Measurements from ENCODE around the gene HLA-DQB2. TPM values are rescaled to one million over a fixed set of nuclear protein-coding genes. Genes with fewer than 3 reads are reported as not detected.
"Not testable (repeated sequence)": the region's sequence is repeated elsewhere in the genome, so short reads cannot be mapped to it uniquely, and the experiment has no call there.

HLA-DQB2 gene
- not detected for total RNA-seq

DNA sequence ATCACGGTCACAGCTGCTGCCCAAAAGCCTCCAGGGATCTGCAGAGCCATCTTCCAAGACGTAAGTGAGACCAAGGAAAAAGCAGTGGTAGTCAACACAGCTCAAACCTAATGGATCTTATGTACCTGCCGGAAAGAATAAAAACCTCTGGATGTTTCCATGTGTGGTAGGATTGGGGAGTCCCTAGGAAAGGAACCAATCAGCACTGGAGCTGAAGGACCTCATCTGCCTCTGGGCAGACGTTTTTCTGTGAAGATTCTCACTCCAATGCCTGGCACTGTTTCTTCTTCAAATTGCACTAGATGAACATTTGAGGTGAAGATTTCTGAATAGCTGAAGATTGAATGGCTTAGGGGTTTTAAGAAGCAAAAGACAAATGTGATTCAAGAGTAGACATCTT lies at the start of gene HLA-DQB2:
Gene HLA-DQB2 (minus strand): TSS at position 112 of the 400 bp plus-strand sequence. CDS start 62 bp downstream, at position 50.
- POLR2A ChIA-PET, result no interaction called here
- H3K4me3 Mint-ChIP-seq, result no peak within 1 kb of the TSS
- no peaks in the 10 kb centered on the region for H3K9me3 Mint-ChIP-seq
- no peaks in the 10 kb centered on the region for H3K36me3 Mint-ChIP-seq (ENCODE audit: low read depth)
- no peaks in the 10 kb centered on the region for H3K4me1 Mint-ChIP-seq
- H3K27me3 Mint-ChIP-seq, result peaks cover 62% of the 10 kb centered on the region
- CTCF ChIA-PET, result no interaction called here
- DNase-seq, result no peak
- no peak within 1 kb of the TSS for H3K27ac Mint-ChIP-seq

DNA sequence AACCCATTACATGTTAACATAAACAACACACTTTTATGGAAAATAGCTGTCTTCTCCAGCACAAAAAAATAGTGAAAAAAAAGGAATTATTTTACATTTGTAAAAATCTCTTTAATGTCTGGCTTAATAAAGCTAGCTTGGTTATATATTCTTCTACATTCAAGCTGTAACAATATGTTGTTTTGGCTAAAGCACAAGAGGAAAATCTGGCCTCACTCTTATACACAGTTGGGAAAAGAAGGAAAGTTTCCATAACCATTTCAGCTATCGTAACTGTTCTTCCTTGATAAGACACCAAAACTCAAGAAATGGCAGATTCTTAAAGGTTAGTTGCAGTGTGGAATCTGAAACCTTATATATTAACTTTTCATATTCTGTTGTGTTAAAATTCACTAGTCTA lies 45.8 kb upstream of the HLA-DQB2 start:
- DNase-seq, result no peak
- Mint-ChIP-seq H3K27me3 (peaks cover 27% of the 10 kb centered on the region), H3K27ac (no peak overlapping the region), H3K9me3 (no peaks in the 10 kb centered on the region), H3K36me3 (ENCODE audit: low read depth) (no peaks in the 10 kb centered on the region), H3K4me1 (no peaks in the 10 kb centered on the region), H3K4me3 (no peak overlapping the region)
- ChIA-PET POLR2A (interaction anchor here (1.8 kb wide), 1 partner anchor 29 kb away, joined by 5 read pairs; the partner anchor contains the start of gene TAP2), CTCF (interaction anchor here (0.7 to 1.1 kb wide), 3 partner anchors 29 to 554 kb away, joined by 3 to 5 read pairs (median 3); partner anchors contain the start of gene TAP2)

DNA sequence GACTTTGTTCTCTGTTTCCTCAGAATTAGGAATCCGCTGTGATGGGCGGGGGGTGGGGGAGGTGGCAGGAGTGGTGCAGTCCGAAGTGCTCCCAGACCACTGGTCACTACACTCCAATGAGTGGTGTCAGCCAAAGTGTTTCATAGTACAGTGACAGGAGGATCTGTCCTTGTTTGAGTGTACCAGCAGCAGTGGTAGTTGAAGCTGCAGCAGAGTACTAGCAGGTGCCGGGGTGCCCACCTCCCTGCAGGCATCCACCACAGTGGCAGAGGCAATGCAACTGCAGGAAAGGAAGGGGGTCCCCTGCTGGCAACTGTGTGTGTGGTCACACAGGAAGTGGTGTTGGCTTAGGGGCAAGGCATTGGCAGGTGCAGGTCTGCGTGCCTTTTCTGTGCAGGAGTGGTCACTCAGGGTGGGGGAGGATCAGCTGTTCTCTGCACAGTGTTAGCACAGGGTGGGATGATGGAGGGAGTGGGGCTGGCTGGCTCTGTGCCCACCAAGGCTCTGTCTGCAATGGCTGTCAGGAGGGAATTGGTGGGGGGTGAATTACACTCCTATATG lies 43.8 kb upstream of the HLA-DQB2 start:
- Mint-ChIP-seq H3K9me3 (no peaks in the 10 kb centered on the region), H3K27me3 (peaks cover 44% of the 10 kb centered on the region), H3K4me3 (no peak overlapping the region), H3K36me3 (ENCODE audit: low read depth) (no peaks in the 10 kb centered on the region), H3K4me1 (no peaks in the 10 kb centered on the region), H3K27ac (no peak overlapping the region)
- ChIA-PET POLR2A (no interaction called here), CTCF (interaction anchor here (1.7 kb wide), 1 partner anchor 61 kb away, joined by 4 read pairs; no protein-coding TSS in a partner anchor)
- no peak for DNase-seq

DNA sequence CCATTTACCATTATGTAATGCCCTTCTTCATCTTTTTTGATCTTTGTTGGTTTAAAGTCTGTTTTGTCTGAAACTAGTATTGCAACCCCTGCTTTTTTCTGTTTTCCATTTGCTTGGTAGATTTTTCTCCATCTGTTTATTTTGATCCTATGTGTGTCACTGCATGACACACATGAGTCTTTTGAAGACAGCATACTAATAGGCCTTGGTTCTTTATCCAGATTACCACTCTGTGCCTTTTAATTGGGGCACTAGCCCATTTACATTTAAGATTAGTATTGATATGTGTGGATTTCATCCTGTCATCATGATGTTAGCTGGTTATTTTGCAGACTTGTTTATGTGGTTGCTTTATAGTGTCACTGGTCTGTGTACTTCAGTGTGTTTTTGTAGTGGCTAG lies 42.1 kb upstream of the HLA-DQB2 start:
- peaks cover 56% of the 10 kb centered on the region for H3K27me3 Mint-ChIP-seq
- not testable (repeated sequence) for H3K27ac Mint-ChIP-seq

DNA sequence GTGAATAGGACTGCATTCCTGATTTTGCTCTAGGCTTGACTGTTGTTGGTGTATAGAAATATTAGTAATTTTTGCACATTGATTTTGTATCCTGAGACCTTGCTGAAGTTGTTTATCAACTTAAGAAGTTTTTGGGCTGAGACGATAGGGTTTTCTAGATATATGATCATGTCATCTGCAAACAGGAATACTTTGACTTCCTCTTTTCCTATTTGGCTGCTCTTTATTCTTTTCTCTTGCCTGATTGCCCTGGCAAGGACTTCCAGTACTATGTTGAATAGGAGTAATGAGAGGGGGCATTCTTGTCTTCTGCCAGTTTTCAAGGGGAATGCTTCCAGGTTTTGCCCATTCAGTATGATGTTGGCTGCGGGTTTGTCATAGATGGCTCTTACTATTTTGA lies 40.1 kb upstream of the HLA-DQB2 start:
- CTCF ChIA-PET, result interaction anchor here (0.8 to 1.5 kb wide), 3 partner anchors 10 to 389 kb away, joined by 3 to 5 read pairs (median 4); no protein-coding TSS in a partner anchor
- Mint-ChIP-seq H3K9me3 (peaks cover 2% of the 10 kb centered on the region), H3K36me3 (ENCODE audit: low read depth) (no peaks in the 10 kb centered on the region), H3K4me1 (no peaks in the 10 kb centered on the region), H3K27me3 (peaks cover 72% of the 10 kb centered on the region), H3K27ac (no peak overlapping the region), H3K4me3 (no peak overlapping the region)
- DNase-seq, result no peak
- POLR2A ChIA-PET, result interaction anchor here (1.4 kb wide), 1 partner anchor 65 kb away, joined by 4 read pairs; no protein-coding TSS in a partner anchor

More for the DNA sequence above, 42.1 kb upstream of the HLA-DQB2 start:
- H3K4me3 Mint-ChIP-seq; H3K36me3 Mint-ChIP-seq (ENCODE audit: low read depth); H3K9me3 Mint-ChIP-seq; DNase-seq; H3K4me1 Mint-ChIP-seq: not testable (repeated sequence)
- ChIA-PET CTCF (interaction anchor here (1.7 kb wide), 1 partner anchor 63 kb away, joined by 4 read pairs; no protein-coding TSS in a partner anchor), POLR2A (interaction anchor here (1.0 kb wide), 1 partner anchor 22 kb away, joined by 3 read pairs; no protein-coding TSS in a partner anchor)

DNA sequence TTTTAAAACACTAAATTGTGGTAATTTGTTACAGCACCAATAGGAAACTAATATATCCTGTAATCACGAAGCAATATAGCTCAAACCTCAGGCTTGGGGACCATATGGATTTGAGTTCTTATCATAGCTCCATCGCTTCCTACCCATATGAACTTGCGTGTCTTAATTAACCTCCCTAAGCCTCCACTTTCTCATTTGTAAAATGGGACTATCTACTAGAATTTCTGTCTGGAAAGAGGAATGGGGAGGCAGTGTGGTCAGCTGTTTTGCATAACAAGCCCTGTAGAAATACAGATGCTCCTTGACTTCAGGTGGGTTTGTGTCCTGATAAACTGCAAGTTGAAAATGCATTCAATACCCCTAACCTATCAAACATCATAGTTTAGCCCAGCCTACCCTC lies 36.4 kb upstream of the HLA-DQB2 start:
- ChIA-PET CTCF (interaction anchor here (1.3 to 2.3 kb wide), 4 partner anchors 14 to 386 kb away, joined by 4 to 10 read pairs (median 6); no protein-coding TSS in a partner anchor), POLR2A (interaction anchor here (0.7 kb wide), 1 partner anchor 53 kb away, joined by 3 read pairs; the partner anchor contains the start of gene TAP1)
- H3K9me3 Mint-ChIP-seq, result peaks cover 2% of the 10 kb centered on the region
- no peak overlapping the region for H3K4me3 Mint-ChIP-seq
- no peak for DNase-seq
- peaks cover 14% of the 10 kb centered on the region for H3K4me1 Mint-ChIP-seq
- no peak overlapping the region for H3K27ac Mint-ChIP-seq
- H3K36me3 Mint-ChIP-seq (ENCODE audit: low read depth), result no peaks in the 10 kb centered on the region
- H3K27me3 Mint-ChIP-seq, result peaks cover 76% of the 10 kb centered on the region

DNA sequence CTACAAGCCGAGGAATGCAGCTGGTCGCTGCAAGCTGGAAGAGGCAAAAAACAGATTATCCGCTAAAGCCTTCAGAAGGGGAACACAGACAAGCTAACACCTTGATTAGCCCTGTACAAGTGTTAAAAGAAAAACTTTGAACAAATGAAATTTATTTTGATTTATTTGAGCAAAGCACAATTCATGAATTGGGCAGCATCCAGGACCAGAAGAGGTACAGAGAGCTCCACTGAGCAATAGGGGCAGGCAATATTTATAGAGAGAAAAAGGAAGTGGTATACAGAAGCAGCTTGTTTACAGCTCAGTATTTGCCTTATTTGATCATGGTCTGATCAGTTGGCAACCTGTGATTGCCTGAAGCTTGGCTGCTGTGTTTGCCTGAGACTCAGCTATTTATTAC lies 35.8 kb upstream of the HLA-DQB2 start:
- Mint-ChIP-seq H3K4me3 (no peak overlapping the region), H3K27ac (no peak overlapping the region), H3K27me3 (peaks cover 76% of the 10 kb centered on the region), H3K36me3 (ENCODE audit: low read depth) (no peaks in the 10 kb centered on the region), H3K9me3 (peaks cover 2% of the 10 kb centered on the region), H3K4me1 (peaks cover 19% of the 10 kb centered on the region)
- CTCF ChIA-PET, result interaction anchor here (1.7 to 2.3 kb wide), 2 partner anchors 13 to 69 kb away, joined by 8 to 10 read pairs; no protein-coding TSS in a partner anchor
- POLR2A ChIA-PET, result interaction anchor here (0.6 to 0.7 kb wide), 2 partner anchors 10 to 54 kb away, joined by 3 read pairs; partner anchors contain the start of gene TAP1
- DNase-seq, result no peak

DNA sequence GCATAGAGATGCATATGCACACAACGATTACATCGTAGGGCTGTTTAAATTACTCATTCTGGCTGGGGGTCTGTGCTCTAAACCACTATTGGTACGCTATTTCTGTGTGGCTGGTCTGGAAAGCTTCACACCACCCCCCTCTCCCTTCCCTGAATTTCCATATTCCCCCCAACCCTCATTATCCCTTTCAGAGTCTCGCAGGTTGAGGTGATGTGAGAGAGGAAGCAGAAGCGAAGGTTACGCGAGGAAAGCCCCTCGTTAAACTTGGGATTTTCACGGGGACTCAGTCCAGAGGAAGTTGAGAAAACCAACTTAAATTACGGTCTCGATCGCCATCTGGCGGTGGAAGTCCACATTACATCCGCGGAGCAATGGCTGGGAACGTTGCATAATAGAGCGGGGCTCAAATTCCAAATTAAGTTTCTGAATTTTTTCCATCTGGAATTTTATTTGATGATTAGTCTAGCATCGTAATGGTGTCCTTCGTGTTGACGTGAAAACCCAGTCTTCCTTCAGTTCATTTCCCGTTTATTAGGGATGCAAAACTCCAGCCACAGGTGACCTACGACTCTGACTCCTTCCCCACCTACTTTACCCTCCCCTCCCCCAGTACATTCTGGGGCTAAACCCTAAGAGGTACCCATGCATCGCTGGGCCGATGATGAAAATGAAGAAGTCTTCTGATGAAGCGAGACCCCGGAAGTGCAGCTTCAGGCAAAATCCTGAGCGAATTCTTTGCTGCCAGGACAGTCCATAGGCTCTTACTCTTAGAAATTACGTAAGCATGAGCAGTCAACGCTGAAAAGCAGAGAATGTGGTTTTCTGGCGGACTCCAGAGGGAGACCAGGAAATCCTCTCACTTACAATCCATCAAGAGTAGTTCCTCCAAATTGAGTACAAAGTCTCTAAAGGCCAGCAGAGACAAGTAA lies 33.8 kb upstream of the HLA-DQB2 start:
- H3K27ac Mint-ChIP-seq, result no peak overlapping the region
- peaks cover 2% of the 10 kb centered on the region for H3K9me3 Mint-ChIP-seq
- H3K4me1 Mint-ChIP-seq, result peaks cover 25% of the 10 kb centered on the region
- peak overlapping the region; percentile 33 for H3K4me3 Mint-ChIP-seq
- ChIA-PET CTCF (interaction anchor here (0.5 to 2.5 kb wide), 8 partner anchors 11 to 601 kb away, joined by 3 to 8 read pairs (median 3); partner anchors contain the start of genes TAP1 and TAP2), POLR2A (interaction anchor here (1.2 kb wide), 1 partner anchor 10 kb away, joined by 4 read pairs; no protein-coding TSS in a partner anchor)
- peaks cover 77% of the 10 kb centered on the region for H3K27me3 Mint-ChIP-seq
- no peaks in the 10 kb centered on the region for H3K36me3 Mint-ChIP-seq (ENCODE audit: low read depth)
- DNase-seq, result peak; percentile 78

DNA sequence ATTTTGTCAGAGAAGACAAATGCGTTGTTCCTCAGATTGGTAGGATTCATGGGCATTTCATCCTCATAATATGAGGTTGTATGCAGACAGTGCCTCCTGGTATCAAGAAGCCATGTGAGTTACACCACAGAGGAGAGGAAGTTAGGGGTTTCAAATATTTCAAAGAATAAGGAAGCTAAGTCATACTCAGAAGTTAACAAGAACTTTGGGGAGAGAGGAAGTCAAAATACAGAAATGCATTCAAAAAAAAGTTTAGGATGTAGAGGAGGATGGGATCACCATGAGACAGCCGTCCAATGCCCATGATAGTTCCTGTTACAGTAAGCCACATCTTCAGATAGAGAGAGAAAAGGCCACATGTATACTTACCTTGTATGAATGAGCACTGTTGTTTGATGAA lies 31.2 kb upstream of the HLA-DQB2 start:
- no peak overlapping the region for H3K4me3 Mint-ChIP-seq
- peaks cover 2% of the 10 kb centered on the region for H3K9me3 Mint-ChIP-seq
- no peak overlapping the region for H3K27ac Mint-ChIP-seq
- ChIA-PET POLR2A (interaction anchor here (1.8 kb wide), 1 partner anchor 74 kb away, joined by 6 read pairs; no protein-coding TSS in a partner anchor), CTCF (interaction anchor here (1.2 to 2.2 kb wide), 6 partner anchors 9 to 380 kb away, joined by 3 to 12 read pairs (median 4); partner anchors contain the start of gene TAP2)
- no peaks in the 10 kb centered on the region for H3K36me3 Mint-ChIP-seq (ENCODE audit: low read depth)
- peaks cover 25% of the 10 kb centered on the region for H3K4me1 Mint-ChIP-seq
- DNase-seq, result no peak
- H3K27me3 Mint-ChIP-seq, result peaks cover 79% of the 10 kb centered on the region

DNA sequence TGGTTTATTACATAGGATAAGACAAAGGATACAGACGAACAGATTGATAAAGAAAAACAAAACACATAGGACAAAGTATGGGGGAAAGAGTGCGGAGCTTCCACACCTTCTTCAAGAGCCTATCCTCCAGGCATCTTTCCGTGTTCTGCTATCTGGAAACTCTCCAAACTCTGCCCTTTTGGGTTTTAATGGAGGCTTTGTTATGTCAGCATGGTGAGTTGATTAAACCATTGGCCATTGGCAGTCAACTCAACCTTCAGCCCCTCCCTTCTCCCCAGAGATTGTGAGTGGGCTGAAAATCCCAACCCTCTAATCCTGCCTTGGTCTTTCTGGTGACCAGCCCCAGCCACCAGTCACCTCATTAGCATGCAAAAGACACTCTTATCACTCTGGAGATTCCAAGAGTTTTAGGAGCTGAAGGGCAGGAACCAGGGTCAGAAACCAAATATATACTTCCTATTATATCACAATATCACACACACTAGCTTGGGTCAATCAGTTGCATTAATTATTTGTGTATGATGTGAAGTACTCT lies 29.6 kb upstream of the HLA-DQB2 start:
- H3K4me3 Mint-ChIP-seq, result no peak overlapping the region
- H3K27ac Mint-ChIP-seq, result no peak overlapping the region
- H3K36me3 Mint-ChIP-seq (ENCODE audit: low read depth), result no peaks in the 10 kb centered on the region
- no peak for DNase-seq
- H3K27me3 Mint-ChIP-seq, result peaks cover 74% of the 10 kb centered on the region
- ChIA-PET POLR2A (interaction anchor here (1.8 kb wide), 1 partner anchor 75 kb away, joined by 6 read pairs; no protein-coding TSS in a partner anchor), CTCF (interaction anchor here (0.8 to 1.9 kb wide), 9 partner anchors 9 to 379 kb away, joined by 3 to 12 read pairs (median 3); partner anchors contain the start of gene TAP2)
- peaks cover 25% of the 10 kb centered on the region for H3K4me1 Mint-ChIP-seq
- no peaks in the 10 kb centered on the region for H3K9me3 Mint-ChIP-seq

DNA sequence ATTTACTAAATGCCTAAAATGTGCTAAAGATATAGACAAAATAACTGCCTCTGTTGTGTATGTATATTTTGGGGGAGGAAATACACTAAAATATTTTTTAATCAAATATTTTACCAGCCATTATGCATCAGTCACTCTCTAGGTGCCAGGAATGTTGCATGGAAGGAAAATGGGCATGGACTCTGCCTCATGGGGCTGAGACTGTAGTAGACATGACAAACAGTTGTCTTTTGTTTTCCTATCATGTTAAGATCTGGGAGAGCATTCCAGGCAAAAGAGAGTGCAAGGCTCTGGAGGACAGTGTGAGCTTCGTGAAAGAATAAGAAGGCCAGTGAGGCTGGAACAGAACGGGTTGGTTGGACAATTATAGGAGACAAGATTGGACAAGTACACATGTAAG lies 27.0 kb upstream of the HLA-DQB2 start:
- Mint-ChIP-seq H3K27me3 (peaks cover 83% of the 10 kb centered on the region), H3K36me3 (ENCODE audit: low read depth) (no peaks in the 10 kb centered on the region), H3K27ac (no peak overlapping the region), H3K4me3 (no peak overlapping the region), H3K4me1 (peaks cover 18% of the 10 kb centered on the region), H3K9me3 (no peaks in the 10 kb centered on the region)
- DNase-seq, result no peak
- POLR2A ChIA-PET, result no interaction called here
- CTCF ChIA-PET, result interaction anchor here (1.0 kb wide), 1 partner anchor 78 kb away, joined by 3 read pairs; no protein-coding TSS in a partner anchor

All from activated CD4-positive, alpha-beta memory T cell treated with anti-CD3 and anti-CD28 coated beads, Interleukin-2, amount 10 ng/mL, durations not matched to agents 7 days and 5 days (primary cell).